Stimulated activated CD8-positive, alpha-beta memory T cell treated with anti-CD3 and anti-CD28 coated beads, Interleukin-7, amount 100 ng/mL, for 4 hours (primary cell): ENCODE results near the gene DDAH1.
"Not testable (repeated sequence)": the region's sequence is repeated elsewhere in the genome, so short reads cannot be mapped to it uniquely, and the experiment has no call there.

ENCODE experiments used
- DNase-seq, 2 donors: peaks; one replicate each; pipeline ENCODE4 v3.0.0-alpha.2; 2020; ENCODE audit warnings: low read depth in 2 of 2

Gene DDAH1

DNA sequence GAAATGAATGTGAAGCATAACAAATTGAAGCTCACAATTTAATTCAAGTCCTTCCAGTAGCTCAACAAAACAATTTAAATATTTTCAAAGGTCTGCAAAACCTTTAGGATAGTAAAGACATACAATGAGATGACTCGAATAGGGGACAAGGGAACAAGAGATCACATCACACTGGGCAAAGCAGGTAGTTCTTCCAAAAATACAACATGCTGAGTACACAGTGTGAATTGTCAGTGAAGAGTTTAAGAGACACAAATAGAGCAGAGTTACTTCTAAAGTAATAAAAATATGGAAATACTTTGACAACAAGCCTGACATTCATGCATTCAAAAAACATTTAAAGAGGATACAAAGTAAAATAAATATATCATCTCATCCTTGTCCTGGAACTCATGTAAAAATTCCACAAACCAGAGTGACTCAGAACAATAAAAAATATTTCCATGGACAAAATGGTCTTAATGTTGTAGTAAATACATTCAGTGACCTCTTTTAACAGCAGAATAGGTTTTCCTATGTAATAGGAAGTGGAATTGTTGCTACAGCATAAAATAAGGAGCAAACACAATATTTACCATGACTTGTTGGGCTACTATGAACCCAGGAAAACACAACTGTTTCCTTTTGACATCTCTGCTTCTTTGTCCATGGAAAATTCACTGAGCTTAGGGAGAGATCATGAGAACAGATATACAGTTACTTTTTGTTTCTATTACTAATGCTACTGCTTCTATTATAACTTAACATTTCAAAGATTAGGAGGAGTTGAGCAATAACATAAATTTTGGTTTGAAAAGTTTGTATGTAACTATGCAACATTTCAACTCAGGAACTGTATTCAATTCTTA lies 104.9 kb downstream of the DDAH1 start:
- DNase-seq: no peak

GRCh38 chr1:85358702-85359438 lies 106.1 kb downstream of the DDAH1 start:
- DNase-seq: no peak

GRCh38 chr1:85357817-85358216 lies 107.1 kb downstream of the DDAH1 start:
- DNase-seq: no peak

DNA sequence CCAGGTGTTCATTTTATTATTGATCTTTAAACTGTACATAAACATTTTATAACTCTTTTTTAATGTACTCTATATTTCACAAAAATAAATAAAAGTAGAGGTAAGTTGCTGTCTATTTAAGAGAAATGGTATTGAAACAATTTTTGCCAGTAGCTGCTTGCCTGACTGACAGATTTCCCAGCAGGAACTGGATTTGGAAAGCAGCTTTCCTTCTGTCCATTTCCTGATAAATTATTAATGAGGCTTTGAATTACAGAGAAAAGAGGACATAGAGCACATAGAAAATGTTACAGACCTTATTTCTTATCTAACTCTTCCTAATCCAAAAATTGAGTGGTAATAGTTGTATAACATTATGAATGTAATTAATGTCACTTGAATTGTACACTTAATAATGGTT lies 108.8 kb downstream of the DDAH1 start:
- no peak for DNase-seq

DNA sequence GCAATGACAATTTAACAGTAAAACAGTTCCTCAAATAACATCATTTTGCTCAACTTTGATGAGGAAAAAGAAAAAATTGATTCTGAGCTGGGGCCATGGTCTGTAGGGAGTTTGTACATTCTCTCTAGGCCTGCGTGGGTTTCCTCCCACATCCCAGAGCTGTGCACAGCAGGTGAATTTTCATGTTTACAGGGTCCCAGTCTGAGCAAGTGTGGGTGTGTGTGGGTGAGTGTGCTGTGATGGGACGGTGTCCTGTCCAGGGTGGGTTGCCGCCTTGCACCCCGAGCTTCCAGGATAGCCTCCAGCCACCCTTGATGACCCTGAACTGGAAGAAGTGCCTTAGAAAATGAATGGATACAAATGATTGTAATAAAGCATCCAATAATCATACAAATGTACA lies 112.9 kb downstream of the DDAH1 start:
- no peak for DNase-seq

- no peak for DNase-seq
These were observed 113.6 kb downstream of the DDAH1 start for GRCh38 chr1:85351202-85351828.

DNA sequence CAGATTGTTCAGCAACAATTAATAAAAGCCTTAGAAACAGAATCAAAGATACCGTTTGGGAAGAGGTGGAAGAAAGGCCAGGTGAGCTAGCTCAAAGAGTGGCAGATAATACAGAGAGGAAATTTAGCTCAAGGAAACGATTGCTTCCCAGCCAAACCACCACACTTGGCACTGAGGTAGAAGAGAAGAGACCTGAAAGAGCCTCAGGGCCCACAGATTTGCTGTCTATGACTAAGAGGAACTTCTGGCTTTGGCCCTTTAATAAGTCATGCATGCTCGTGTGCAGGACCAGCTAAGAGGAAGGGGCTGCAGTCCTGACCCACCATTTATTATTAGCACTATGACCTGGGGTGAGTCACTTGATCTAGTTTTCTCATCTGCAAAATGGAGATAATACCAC lies 115.7 kb downstream of the DDAH1 start:
- no peak for DNase-seq

- DNase-seq: no peak
These were observed 117.1 kb downstream of the DDAH1 start for GRCh38 chr1:85347908-85348307.

DNA sequence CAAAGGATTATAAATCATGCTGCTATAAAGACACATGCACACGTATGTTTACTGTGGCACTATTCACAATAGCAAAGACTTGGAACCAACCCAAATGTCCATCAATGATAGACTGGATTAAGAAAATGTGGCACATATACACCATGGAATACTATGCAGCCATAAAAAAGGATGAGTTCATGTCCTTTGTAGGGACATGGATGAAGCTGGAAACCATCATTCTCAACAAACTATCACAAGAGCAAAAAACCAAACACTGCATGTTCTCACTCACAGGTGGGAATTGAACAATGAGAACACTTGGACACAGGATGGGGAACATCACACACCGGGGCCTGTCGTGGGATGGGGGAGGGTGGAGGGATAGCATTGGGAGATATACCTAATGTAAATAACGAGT lies 117.7 kb downstream of the DDAH1 start:
- not testable (repeated sequence) for DNase-seq

GRCh38 chr1:85344256-85344694 lies 120.7 kb downstream of the DDAH1 start:
- DNase-seq: no peak

DNA sequence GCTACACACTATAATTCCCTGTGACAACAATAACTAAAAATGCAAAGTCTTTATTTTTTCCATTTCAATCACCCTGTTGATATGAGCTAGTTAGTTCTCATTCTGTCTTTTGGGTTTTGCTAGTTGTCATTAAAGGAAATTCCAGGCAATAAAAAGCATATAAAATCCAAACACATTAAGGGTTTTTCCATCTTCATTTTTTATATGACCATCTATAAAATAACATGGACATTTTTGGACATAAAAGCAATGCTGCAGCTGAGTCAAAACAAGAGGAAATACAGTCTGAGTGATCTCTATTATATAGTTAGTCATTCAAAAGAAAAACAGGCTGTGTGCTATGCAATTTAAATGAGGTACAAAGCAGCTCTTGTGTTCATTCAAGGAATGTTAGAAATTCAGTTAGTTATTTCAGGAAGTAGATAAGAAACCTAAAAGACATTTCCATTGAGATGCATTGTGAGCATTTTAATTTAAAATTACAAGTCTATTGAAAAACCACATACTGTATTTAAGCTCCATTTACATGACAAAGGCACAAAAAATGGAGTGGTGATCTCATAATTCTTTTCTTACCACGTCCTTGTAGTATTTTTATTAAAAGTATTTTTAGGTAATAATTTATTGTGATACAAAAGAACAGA lies 121.2 kb downstream of the DDAH1 start:
- DNase-seq: no peak

DNA sequence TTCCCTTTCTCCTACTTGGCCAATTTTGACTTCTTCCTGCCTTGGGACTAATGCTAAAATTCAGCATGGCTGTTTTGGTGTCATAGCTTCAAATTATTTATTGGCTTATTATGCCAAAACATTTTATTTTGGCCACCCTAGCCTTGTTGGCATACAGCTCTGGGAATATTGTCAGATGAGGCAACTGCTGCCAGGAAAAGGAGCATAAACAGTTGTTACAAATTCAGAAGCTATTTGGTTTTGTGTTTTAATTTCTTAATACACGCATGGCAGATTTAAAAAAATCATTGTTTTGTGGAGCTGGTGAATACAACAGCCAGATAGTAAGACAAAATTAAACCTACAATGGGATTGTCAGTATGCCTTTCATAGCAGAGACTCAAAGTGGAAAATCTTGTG lies 121.7 kb downstream of the DDAH1 start:
- no peak for DNase-seq

- no peak for DNase-seq
These were observed 122.8 kb downstream of the DDAH1 start for GRCh38 chr1:85342207-85342606.

- no peak for DNase-seq
These were observed 124.5 kb downstream of the DDAH1 start for GRCh38 chr1:85340427-85340826.

DNA sequence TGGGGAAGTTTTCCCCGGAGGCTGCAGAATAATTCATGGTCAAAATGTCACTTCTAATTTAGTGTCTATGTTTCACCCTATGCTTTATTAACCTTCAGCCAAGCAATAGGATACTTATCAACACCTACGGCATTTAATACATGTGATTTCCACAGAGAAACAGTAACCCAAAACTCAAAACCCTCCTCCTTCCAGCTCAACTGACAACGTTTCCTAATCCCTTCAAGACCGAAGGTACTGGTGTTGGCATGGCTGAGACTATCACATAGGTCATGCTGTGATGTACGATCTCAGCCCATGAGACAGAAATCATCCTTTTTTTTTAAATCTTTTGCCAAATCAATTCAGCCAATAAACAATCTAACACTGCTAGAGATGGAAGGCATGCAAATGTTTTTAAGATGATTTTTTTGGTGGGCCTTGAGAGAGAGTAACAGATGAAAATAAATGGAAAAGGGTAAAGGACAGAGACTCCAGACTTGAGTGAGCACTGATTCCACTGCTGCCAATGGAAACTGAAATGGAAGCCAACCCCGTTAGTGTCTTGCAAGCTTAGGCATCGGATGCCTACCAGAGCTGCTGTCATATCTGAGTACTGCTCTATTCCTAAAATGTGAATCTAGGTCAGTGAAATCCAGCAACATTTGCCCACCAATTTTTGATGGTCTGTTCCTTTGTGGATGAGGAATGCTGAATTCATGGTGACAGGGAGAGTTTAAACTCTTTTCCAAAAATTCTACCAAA lies 125.1 kb downstream of the DDAH1 start:
- no peak for DNase-seq

- no peak for DNase-seq
These were observed 125.9 kb downstream of the DDAH1 start for GRCh38 chr1:85339089-85339488.

- no peak for DNase-seq
These were observed 130.0 kb downstream of the DDAH1 start for GRCh38 chr1:85334962-85335361.

GRCh38 chr1:85333186-85333585 lies 131.8 kb downstream of the DDAH1 start:
- DNase-seq: no peak

- no peak for DNase-seq
These were observed 132.4 kb downstream of the DDAH1 start for GRCh38 chr1:85332575-85332974.

DNA sequence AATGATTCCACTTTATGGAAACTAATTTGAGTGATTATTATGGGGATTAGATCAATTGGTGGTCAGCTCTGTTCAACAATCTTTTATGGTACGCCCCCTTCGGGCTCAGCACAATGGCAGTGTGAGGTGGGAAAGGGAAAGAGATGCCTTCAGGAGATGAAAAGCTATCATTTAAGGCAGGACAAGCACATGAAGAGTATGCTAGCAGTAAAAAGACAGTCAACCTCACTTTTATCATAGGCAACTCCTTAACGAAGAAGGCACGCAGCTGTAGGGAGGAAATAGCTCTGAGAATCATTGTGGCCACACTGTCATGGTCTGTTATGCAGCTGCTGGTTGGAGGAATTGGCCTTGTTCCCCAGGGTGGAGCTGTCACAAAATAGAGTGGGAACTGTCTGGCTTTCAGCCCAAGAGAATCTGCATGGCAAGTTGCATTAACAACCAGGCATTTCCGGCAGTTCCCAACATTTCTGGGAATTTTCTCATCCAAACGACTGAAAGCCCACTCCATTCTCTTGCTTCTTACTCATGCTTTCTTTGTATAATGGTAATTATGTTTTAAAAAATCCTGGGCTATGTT lies 134.2 kb downstream of the DDAH1 start:
- no peak for DNase-seq

DNA sequence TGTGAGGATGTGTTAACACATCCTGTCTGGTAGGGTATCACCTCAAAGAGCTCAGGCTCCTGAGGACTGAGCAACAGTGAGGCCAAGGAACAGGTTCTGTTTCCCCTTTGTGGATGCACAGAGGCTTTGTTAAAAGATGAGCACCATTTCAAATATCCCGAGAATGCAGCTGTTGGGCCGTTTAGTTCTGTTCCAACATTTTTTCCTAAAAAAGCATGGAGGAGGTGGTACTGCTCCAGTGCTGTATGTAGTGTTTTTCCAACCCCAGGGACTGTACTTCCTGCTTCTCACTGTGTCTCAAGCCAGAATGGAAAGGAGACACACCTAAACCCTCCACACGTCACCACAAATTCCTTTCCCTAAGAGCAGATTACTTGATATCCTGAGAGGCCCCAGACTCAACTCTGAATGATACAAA lies 134.7 kb downstream of the DDAH1 start:
- no peak for DNase-seq
